SK-N-SH (cell line): ENCODE results near the gene EDC4. TPM values are rescaled to one million over a fixed set of nuclear protein-coding genes. Genes with fewer than 3 reads are reported as not detected.

Source experiments
- CTCF ChIA-PET: fragments of 300-600, 350-600 bp; formaldehyde crosslinking; extraction: SDS; loops from one replicate; lab custom pipeline; 2021; lab: Yijun Ruan, JAX
- POLR2A ChIA-PET: fragments of 350-600 bp; sonication (Branson Sonifier 250); formaldehyde crosslinking; extraction: SDS; loops from one replicate; lab custom pipeline; 2020; ENCODE audit warnings: antibody characterized with exemption, inconsistent platforms; lab: Yijun Ruan, JAX
- DNase-seq: peaks from one replicate; pipeline ENCODE4 v3.0.0; 2012
- H2AFZ ChIP-seq: fragments of 200-600 bp; sonication (generic); 2 replicates; pipeline ENCODE4 v1.8.1; 2016; ENCODE audit warnings: antibody characterized with exemption, mild to moderate bottlenecking, low read depth
- H3F3A ChIP-seq: fragments of 200-600 bp; sonication (generic); replicated peaks from 2 replicates; pipeline ENCODE3; 2016; ENCODE audit warnings: antibody characterized with exemption, mild to moderate bottlenecking; ENCODE audit not compliant: insufficient read depth
- H3K27ac ChIP-seq, 2 experiments: fragments of 200-500 bp in 1 of 2; fragments of 200-600 bp in 1 of 2; sonication (Bioruptor generic) in 1 of 2; sonication (generic), shearing (Covaris generic) in 1 of 2; 2 replicates each; pipeline versions ENCODE4 v1.5.1 to v1.6.1; 2014 to 2016; ENCODE audit warnings: low read depth in 2 of 2, inconsistent platforms in 1 of 2, low read length in 1 of 2, mild to moderate bottlenecking in 1 of 2, mixed read lengths in 1 of 2
- H3K27me3 ChIP-seq: fragments of 200-600 bp; sonication (generic), shearing (Covaris generic); 2 replicates; pipeline ENCODE4 v1.6.1; 2016; ENCODE audit warnings: mixed run types; ENCODE audit not compliant: insufficient read depth
- H3K36me3 ChIP-seq, 2 experiments: fragments of 200-500 bp in 1 of 2; fragments of 200-600 bp in 1 of 2; sonication (Bioruptor generic) in 1 of 2; sonication (generic) in 1 of 2; replicated peaks in 1 of 2; 2 replicates each; pipeline versions ENCODE3 to v1.5.1; 2014 to 2016; ENCODE audit warnings: low read length in 1 of 2, mild to moderate bottlenecking in 1 of 2; ENCODE audit not compliant: insufficient read depth in 2 of 2, control insufficient read depth in 1 of 2
- H3K4me1 ChIP-seq, 2 experiments: fragments of 200-500 bp in 1 of 2; fragments of 200-600 bp in 1 of 2; sonication (Bioruptor generic) in 1 of 2; sonication (generic), shearing (Covaris generic) in 1 of 2; 2 replicates each; pipeline versions ENCODE4 v1.5.1 to v1.6.1; 2014 to 2016; ENCODE audit warnings: low read depth in 1 of 2, low read length in 1 of 2, mixed run types in 1 of 2; ENCODE audit not compliant: insufficient read depth in 2 of 2, control insufficient read depth in 1 of 2
- H3K4me2 ChIP-seq: fragments of 200-600 bp; sonication (generic), shearing (Covaris generic); 2 replicates; pipeline ENCODE4 v1.6.1; 2017; ENCODE audit warnings: mixed run types
- H3K4me3 ChIP-seq, 2 experiments: fragments of 200-500 bp in 1 of 2; fragments of 200-600 bp in 1 of 2; sonication (Bioruptor generic) in 1 of 2; sonication (generic), shearing (Covaris generic) in 1 of 2; 2 replicates each; pipeline versions ENCODE4 v1.5.1 to v1.8.1; 2014 to 2016; ENCODE audit warnings: low read depth in 2 of 2, inconsistent platforms in 1 of 2, low read length in 1 of 2, mild to moderate bottlenecking in 1 of 2, mixed read lengths in 1 of 2, moderate library complexity in 1 of 2
- H3K79me2 ChIP-seq: fragments of 200-600 bp; sonication (generic); 2 replicates; pipeline ENCODE4 v1.8.1; 2017; ENCODE audit warnings: mild to moderate bottlenecking; ENCODE audit not compliant: insufficient read depth
- H3K9ac ChIP-seq: fragments of 200-600 bp; sonication (generic); 2 replicates; pipeline ENCODE4 v1.6.1; 2017; ENCODE audit warnings: mixed run types
- H3K9me2 ChIP-seq: fragments of 200-600 bp; sonication (generic); 2 replicates; pipeline ENCODE4 v1.6.1; 2017; ENCODE audit warnings: mixed run types
- H3K9me3 ChIP-seq: fragments of 200-600 bp; sonication (generic); 2 replicates; pipeline ENCODE4 v1.6.1; 2017; ENCODE audit warnings: mixed run types, mild to moderate bottlenecking, moderate library complexity
- H4K20me1 ChIP-seq: fragments of 200-600 bp; sonication (generic); 2 replicates; pipeline ENCODE4 v1.6.1; 2017; ENCODE audit warnings: mild to moderate bottlenecking, mixed run types; ENCODE audit not compliant: insufficient read depth
- CHD2 ChIP-seq: fragments of 150-350 bp; IDR thresholded peaks from 2 replicates; pipeline ENCODE4 v1.6.1; 2018; ENCODE audit warnings: low read length; ENCODE audit not compliant: partially characterized antibody
- FOXM1 ChIP-seq: IDR thresholded peaks from 2 replicates; pipeline ENCODE4 v1.4.0; 2012; ENCODE audit warnings: low read depth, mild to moderate bottlenecking
- JUND ChIP-seq: IDR thresholded peaks from 2 replicates; pipeline ENCODE4 v1.4.0; 2012
- NRF1 ChIP-seq: IDR thresholded peaks from 2 replicates; pipeline ENCODE4 v1.6.1; 2012; ENCODE audit warnings: low read depth, mild to moderate bottlenecking, low read length
- RAD21 ChIP-seq: IDR thresholded peaks from 2 replicates; pipeline ENCODE4 v1.6.1; 2012; ENCODE audit warnings: mild to moderate bottlenecking, low read length
- RCOR1 ChIP-seq: fragments of 150-350 bp; IDR thresholded peaks from 2 replicates; pipeline ENCODE4 v1.6.1; 2017; ENCODE audit warnings: antibody characterized with exemption, low read length
- RFX5 ChIP-seq: IDR thresholded peaks from 2 replicates; pipeline ENCODE4 v1.6.1; 2012; ENCODE audit warnings: mild to moderate bottlenecking, improper control_type of control experiment, low read length
- RXRA ChIP-seq: IDR thresholded peaks from 2 replicates; pipeline ENCODE4 v1.4.0; 2012; ENCODE audit warnings: low read depth, mild to moderate bottlenecking, borderline replicate concordance
- TEAD4 ChIP-seq: IDR thresholded peaks from 2 replicates; pipeline ENCODE4 v1.4.0; 2012; ENCODE audit warnings: mild to moderate bottlenecking, borderline replicate concordance; ENCODE audit not compliant: insufficient read depth
- WGBS: methylation state at CpG from one replicate; pipeline ENCODE4 v1.1.6; 2017; ENCODE audit warnings: low lambda C conversion rate; 5-methylcytosine and 5-hydroxymethylcytosine counted together
- polyA plus RNA-seq, 3 experiments: library from polyadenylated mRNA; depleted of rRNA; stranded (reverse); fragments of >200 nt; gene quantifications; 2 replicates each; pipeline ENCODE4 v1.2.3, GENCODE V29; 2012
- TF ChIP-seq, protein P1 (sequence below): IDR thresholded peaks from 2 replicates; pipeline ENCODE4 v1.4.0; 2012; ENCODE audit warnings: low read depth, borderline replicate concordance
- TF ChIP-seq, protein P2 (sequence below): IDR thresholded peaks from 2 replicates; pipeline ENCODE4 v1.6.1; 2012; ENCODE audit warnings: mild to moderate bottlenecking, low read depth, low read length, moderate library complexity

The EDC4 gene
- polyA plus RNA-seq, 1 of the 3 experiments (the other 2 are of a cell fraction) = 38.0 TPM

DNA sequence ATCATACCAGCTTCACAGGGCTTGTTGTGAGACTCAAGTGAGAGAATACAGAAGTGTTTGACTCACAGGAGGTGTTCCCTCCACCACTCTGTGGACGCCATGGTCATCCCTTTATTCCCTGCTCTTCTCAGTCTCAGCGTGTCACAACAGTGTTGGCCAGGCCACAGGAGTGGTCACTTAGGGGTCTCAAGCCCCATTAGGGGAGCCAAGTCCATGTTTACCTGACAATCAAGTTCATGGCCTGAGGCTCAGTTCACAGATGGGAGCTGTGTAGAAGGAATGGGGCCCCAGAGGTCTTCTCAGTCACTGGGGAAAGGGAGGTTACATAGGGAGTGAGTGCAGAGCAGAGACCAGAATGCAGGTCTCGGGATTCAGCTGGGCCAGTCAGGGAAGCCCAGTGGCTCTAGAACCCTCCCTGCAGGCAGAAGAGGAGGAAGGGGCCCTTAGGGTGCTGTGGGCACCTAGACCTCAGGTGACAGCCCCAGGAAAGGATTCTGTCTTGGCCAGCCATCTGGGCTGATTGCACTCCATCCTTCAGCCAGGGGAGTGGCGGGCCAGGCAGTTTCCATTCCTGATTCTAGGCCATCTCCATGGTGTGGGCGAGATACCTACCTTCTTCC lies 15.8 kb upstream of the EDC4 start:
- POLR2A ChIA-PET = no interaction called here
- H3K9ac ChIP-seq = peak overlapping the region; percentile 39; the same call in 1 of the 2 replicates

More for the DNA sequence above, 15.8 kb upstream of the EDC4 start:
- Histone ChIP-seq H3K9me2 (no peaks in the 10 kb centered on the region), H3K36me3 (peaks cover 12 to 18% of the 10 kb centered on the region in 2 experiments), H3K27ac (peak overlapping the region in 1 of 2 experiments; percentile 90; a peak in 2 of 4 replicates), H3K27me3 (no peaks in the 10 kb centered on the region), H3K4me3 (no peak overlapping the region), H3F3A (peaks cover 12% of the 10 kb centered on the region), H3K9me3 (no peaks in the 10 kb centered on the region), H3K4me1 (peaks cover 2 to 8% of the 10 kb centered on the region in 2 experiments; a peak in 2 of 4 replicates), H3K79me2 (peaks cover 100% of the 10 kb centered on the region), H2AFZ (no peak overlapping the region), H4K20me1 (peaks cover 99% of the 10 kb centered on the region), H3K4me2 (peak overlapping the region; percentile 46; the same call in 1 of the 2 replicates)
- WGBS = 96% methylated on average over 5 of the region's 5 CpGs
- TF ChIP-seq JUND = no peak
- no peak for TF ChIP-seq CHD2
- TF ChIP-seq, protein P1, sequence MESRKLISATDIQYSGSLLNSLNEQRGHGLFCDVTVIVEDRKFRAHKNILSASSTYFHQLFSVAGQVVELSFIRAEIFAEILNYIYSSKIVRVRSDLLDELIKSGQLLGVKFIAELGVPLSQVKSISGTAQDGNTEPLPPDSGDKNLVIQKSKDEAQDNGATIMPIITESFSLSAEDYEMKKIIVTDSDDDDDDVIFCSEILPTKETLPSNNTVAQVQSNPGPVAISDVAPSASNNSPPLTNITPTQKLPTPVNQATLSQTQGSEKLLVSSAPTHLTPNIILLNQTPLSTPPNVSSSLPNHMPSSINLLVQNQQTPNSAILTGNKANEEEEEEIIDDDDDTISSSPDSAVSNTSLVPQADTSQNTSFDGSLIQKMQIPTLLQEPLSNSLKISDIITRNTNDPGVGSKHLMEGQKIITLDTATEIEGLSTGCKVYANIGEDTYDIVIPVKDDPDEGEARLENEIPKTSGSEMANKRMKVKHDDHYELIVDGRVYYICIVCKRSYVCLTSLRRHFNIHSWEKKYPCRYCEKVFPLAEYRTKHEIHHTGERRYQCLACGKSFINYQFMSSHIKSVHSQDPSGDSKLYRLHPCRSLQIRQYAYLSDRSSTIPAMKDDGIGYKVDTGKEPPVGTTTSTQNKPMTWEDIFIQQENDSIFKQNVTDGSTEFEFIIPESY = no peak
- no peak for TF ChIP-seq NRF1
- TF ChIP-seq TEAD4 = no peak
- TF ChIP-seq RCOR1 = no peak
- no peak for TF ChIP-seq RXRA
- TF ChIP-seq RFX5 = no peak
- TF ChIP-seq RAD21 = no peak
- TF ChIP-seq, protein P2, sequence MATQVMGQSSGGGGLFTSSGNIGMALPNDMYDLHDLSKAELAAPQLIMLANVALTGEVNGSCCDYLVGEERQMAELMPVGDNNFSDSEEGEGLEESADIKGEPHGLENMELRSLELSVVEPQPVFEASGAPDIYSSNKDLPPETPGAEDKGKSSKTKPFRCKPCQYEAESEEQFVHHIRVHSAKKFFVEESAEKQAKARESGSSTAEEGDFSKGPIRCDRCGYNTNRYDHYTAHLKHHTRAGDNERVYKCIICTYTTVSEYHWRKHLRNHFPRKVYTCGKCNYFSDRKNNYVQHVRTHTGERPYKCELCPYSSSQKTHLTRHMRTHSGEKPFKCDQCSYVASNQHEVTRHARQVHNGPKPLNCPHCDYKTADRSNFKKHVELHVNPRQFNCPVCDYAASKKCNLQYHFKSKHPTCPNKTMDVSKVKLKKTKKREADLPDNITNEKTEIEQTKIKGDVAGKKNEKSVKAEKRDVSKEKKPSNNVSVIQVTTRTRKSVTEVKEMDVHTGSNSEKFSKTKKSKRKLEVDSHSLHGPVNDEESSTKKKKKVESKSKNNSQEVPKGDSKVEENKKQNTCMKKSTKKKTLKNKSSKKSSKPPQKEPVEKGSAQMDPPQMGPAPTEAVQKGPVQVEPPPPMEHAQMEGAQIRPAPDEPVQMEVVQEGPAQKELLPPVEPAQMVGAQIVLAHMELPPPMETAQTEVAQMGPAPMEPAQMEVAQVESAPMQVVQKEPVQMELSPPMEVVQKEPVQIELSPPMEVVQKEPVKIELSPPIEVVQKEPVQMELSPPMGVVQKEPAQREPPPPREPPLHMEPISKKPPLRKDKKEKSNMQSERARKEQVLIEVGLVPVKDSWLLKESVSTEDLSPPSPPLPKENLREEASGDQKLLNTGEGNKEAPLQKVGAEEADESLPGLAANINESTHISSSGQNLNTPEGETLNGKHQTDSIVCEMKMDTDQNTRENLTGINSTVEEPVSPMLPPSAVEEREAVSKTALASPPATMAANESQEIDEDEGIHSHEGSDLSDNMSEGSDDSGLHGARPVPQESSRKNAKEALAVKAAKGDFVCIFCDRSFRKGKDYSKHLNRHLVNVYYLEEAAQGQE = no peak
- no peak for TF ChIP-seq FOXM1
- no peak for DNase-seq
- CTCF ChIA-PET = interaction anchor here (1.2 kb wide), 1 partner anchor 41 kb away, joined by 6 read pairs; no protein-coding TSS in a partner anchor
